ENCODE results near the gene PDE4D.

Gene PDE4D

GRCh38 chr5:59007460-59008063 lies 886.0 kb downstream of the PDE4D start:
- no peak overlapping the region for H3K4me3 ChIP-seq (replicated peaks; ENCODE audit: insufficient read depth, low read length)
- TF ChIP-seq SPI1 (IDR thresholded peaks at IDR 0.05; ENCODE audit: borderline replicate concordance, low read depth): no peak
- no peak for TF ChIP-seq POLR2AphosphoS5 (IDR thresholded peaks at IDR 0.05; ENCODE audit: low read depth)
- no peak for TF ChIP-seq REST (IDR thresholded peaks at IDR 0.05; ENCODE audit: insufficient replicate concordance, low read depth)
- no peak for TF ChIP-seq GABPA (IDR thresholded peaks at IDR 0.05; ENCODE audit: low read depth)
- TF ChIP-seq CTCF (IDR thresholded peaks at IDR 0.05; ENCODE audit: insufficient read depth, low read length): no peak
- no peak for DNase-seq (ENCODE audit: low read depth in 1 of 2, low spot score in 1 of 2)
- no peaks in the 10 kb centered on the region for H3K27me3 ChIP-seq (ENCODE audit: insufficient read depth, poor library complexity, severe bottlenecking)
- H3K27ac ChIP-seq (replicated peaks): no peak overlapping the region

GRCh38 chr5:59005934-59006701 lies 887.4 kb downstream of the PDE4D start:
- H3K27ac ChIP-seq (replicated peaks): no peak overlapping the region
- TF ChIP-seq GABPA (IDR thresholded peaks at IDR 0.05; ENCODE audit: low read depth) (no peak), REST (IDR thresholded peaks at IDR 0.05; ENCODE audit: insufficient replicate concordance, low read depth) (no peak), POLR2AphosphoS5 (IDR thresholded peaks at IDR 0.05; ENCODE audit: low read depth) (no peak), SPI1 (IDR thresholded peaks at IDR 0.05; ENCODE audit: borderline replicate concordance, low read depth) (no peak), CTCF (IDR thresholded peaks at IDR 0.05; ENCODE audit: insufficient read depth, low read length) (no peak)
- no peaks in the 10 kb centered on the region for H3K27me3 ChIP-seq (ENCODE audit: insufficient read depth, poor library complexity, severe bottlenecking)
- DNase-seq (ENCODE audit: low read depth in 1 of 2, low spot score in 1 of 2): no peak
- H3K4me3 ChIP-seq (replicated peaks; ENCODE audit: insufficient read depth, low read length): no peak overlapping the region

- DNase-seq (ENCODE audit: low read depth in 1 of 2, low spot score in 1 of 2): no peak
- no peaks in the 10 kb centered on the region for H3K27me3 ChIP-seq (ENCODE audit: insufficient read depth, poor library complexity, severe bottlenecking)
- H3K4me3 ChIP-seq (replicated peaks; ENCODE audit: insufficient read depth, low read length): no peak overlapping the region
- no peak overlapping the region for H3K27ac ChIP-seq (replicated peaks)
- TF ChIP-seq POLR2AphosphoS5 (IDR thresholded peaks at IDR 0.05; ENCODE audit: low read depth) (no peak), GABPA (IDR thresholded peaks at IDR 0.05; ENCODE audit: low read depth) (no peak), SPI1 (IDR thresholded peaks at IDR 0.05; ENCODE audit: borderline replicate concordance, low read depth) (no peak), CTCF (IDR thresholded peaks at IDR 0.05; ENCODE audit: insufficient read depth, low read length) (no peak), REST (IDR thresholded peaks at IDR 0.05; ENCODE audit: insufficient replicate concordance, low read depth) (no peak)
Measured at GRCh38 chr5:59003641-59004040, 889.9 kb downstream of the PDE4D start.
